HG03060 (cell line): Measurements from ENCODE around the gene LRRC18.

Experiments
- ATAC-seq: cut with Tn5 transposase; IDR thresholded peaks from one replicate; pipeline ENCODE4 v1.9.1; 2021; ENCODE audit warnings: low read depth, moderate number of reproducible peaks; ENCODE audit not compliant: unreplicated experiment

Gene LRRC18

GRCh38 chr10:48884179-48885045 is 55.2 kb downstream of the LRRC18 start:
- ATAC-seq: no peak

- no peak for ATAC-seq
Measured at GRCh38 chr10:48883701-48884100, 55.9 kb downstream of the LRRC18 start.

GRCh38 chr10:48882881-48883280 is 56.8 kb downstream of the LRRC18 start:
- ATAC-seq: no peak

- no peak for ATAC-seq
Measured at GRCh38 chr10:48881937-48882336, 57.7 kb downstream of the LRRC18 start.

- no peak for ATAC-seq
Measured at GRCh38 chr10:48880016-48880705, 59.5 kb downstream of the LRRC18 start.

- no peak for ATAC-seq
Measured at GRCh38 chr10:48879451-48879850, 60.2 kb downstream of the LRRC18 start.

- ATAC-seq: no peak
Measured at GRCh38 chr10:48878091-48878490, 61.5 kb downstream of the LRRC18 start.

- no peak for ATAC-seq
Measured at GRCh38 chr10:48872234-48872633, 67.4 kb downstream of the LRRC18 start.
